DLD1 (cell line): ENCODE data around the gene UBE3D.
"Not testable (repeated sequence)": the region's sequence is repeated elsewhere in the genome, so short reads cannot be mapped to it uniquely, and the experiment has no call there.

Experiments
- in situ Hi-C: cut with HindIII; loops from 2 replicates; pipeline ENCODE4 v1.10.0; 2017; ENCODE audit warnings: low sequenced_read_pairs

UBE3D gene

GRCh38 chr6:82877213-82878195, 188.1 kb downstream of the UBE3D start:
- in situ Hi-C loops: no loop called here

- in situ Hi-C loops: no loop called here
These were observed 190.0 kb downstream of the UBE3D start for GRCh38 chr6:82875573-82876185.

- in situ Hi-C loops: no loop called here
These were observed 190.8 kb downstream of the UBE3D start for GRCh38 chr6:82874867-82875266.

- in situ Hi-C loops: no loop called here
These were observed 193.5 kb downstream of the UBE3D start for GRCh38 chr6:82872185-82872584.

GRCh38 chr6:82870582-82871172, 195.0 kb downstream of the UBE3D start:
- in situ Hi-C loops: no loop called here

GRCh38 chr6:82869493-82869892, 196.1 kb downstream of the UBE3D start:
- in situ Hi-C loops: no loop called here

- in situ Hi-C loops: no loop called here
These were observed 197.7 kb downstream of the UBE3D start for GRCh38 chr6:82867946-82868345.

- in situ Hi-C loops: no loop called here
These were observed 199.2 kb downstream of the UBE3D start for GRCh38 chr6:82866446-82866845.

GRCh38 chr6:82865461-82865860, 200.2 kb downstream of the UBE3D start:
- in situ Hi-C loops: no loop called here

- in situ Hi-C loops: no loop called here
These were observed 201.9 kb downstream of the UBE3D start for GRCh38 chr6:82863781-82864180.

GRCh38 chr6:82862543-82862942, 203.1 kb downstream of the UBE3D start:
- in situ Hi-C loops: no loop called here

GRCh38 chr6:82861121-82861520, 204.5 kb downstream of the UBE3D start:
- in situ Hi-C loops: no loop called here

- in situ Hi-C loops: not testable (repeated sequence)
These were observed 209.6 kb downstream of the UBE3D start for GRCh38 chr6:82856077-82856476.

- in situ Hi-C loops: not testable (repeated sequence)
These were observed 212.7 kb downstream of the UBE3D start for GRCh38 chr6:82852904-82853303.

- in situ Hi-C loops: no loop called here
These were observed 222.3 kb downstream of the UBE3D start for GRCh38 chr6:82843291-82843885.

- in situ Hi-C loops: no loop called here
These were observed 222.9 kb downstream of the UBE3D start for GRCh38 chr6:82842721-82843120.
